Esophagus squamous epithelium (tissue), 5 donors: ENCODE measurements around the gene PRDX1. TPM values are rescaled to one million over a fixed set of nuclear protein-coding genes. Genes with fewer than 3 reads are reported as not detected.

Source experiments
- DNase-seq: peaks from one replicate; lab custom pipeline; 2025; lab: John Stamatoyannopoulos, UW
- H3K27ac ChIP-seq, 4 donors: fragments of 200-600 bp; sonication (generic); one replicate each; pipeline ENCODE4 v1.5.1; 2016 to 2019; ENCODE audit warnings: mild to moderate bottlenecking in 1 of 4
- H3K27me3 ChIP-seq, 4 donors: fragments of 200-600 bp; sonication (generic); 1 replicate in 3 of 4; 2 replicates in 1 of 4; pipeline versions ENCODE4 v1.5.1 to v1.6.0; 2017 to 2021; ENCODE audit warnings: antibody characterized with exemption in 1 of 4
- H3K36me3 ChIP-seq, 3 donors: fragments of 200-600 bp; sonication (generic); one replicate each; pipeline ENCODE4 v1.5.1; 2016 to 2019
- H3K4me1 ChIP-seq, 3 donors: fragments of 200-600 bp; sonication (generic); one replicate each; pipeline ENCODE4 v1.5.1; 2017 to 2019
- H3K4me3 ChIP-seq, 4 donors: fragments of 200-600 bp; sonication (generic); 1 replicate in 3 of 4; 2 replicates in 1 of 4; pipeline ENCODE4 v1.5.1; 2016 to 2019; ENCODE audit warnings: mild to moderate bottlenecking in 2 of 4, moderate library complexity in 1 of 4
- H3K9me3 ChIP-seq, 3 donors: fragments of 200-600 bp; sonication (generic); one replicate each; pipeline ENCODE4 v1.5.1; 2016 to 2019
- CTCF ChIP-seq, 6 experiments: fragments of 450-650 bp in 4 of 6; fragments of 200-600 bp in 2 of 6; sonication (generic) in 2 of 6; IDR thresholded peaks; one replicate each; pipeline ENCODE4 v1.5.1; 2016 to 2019; ENCODE audit warnings: antibody characterized with exemption in 6 of 6, mild to moderate bottlenecking in 4 of 6, moderate library complexity in 4 of 6
- POLR2A ChIP-seq, 4 donors: fragments of 450-650 bp; IDR thresholded peaks; one replicate each; pipeline ENCODE4 v1.6.1; 2017; ENCODE audit warnings: antibody characterized with exemption in 4 of 4, mild to moderate bottlenecking in 4 of 4, moderate library complexity in 3 of 4
- WGBS, 2 donors: methylation state at CpG; one replicate each; pipeline ENCODE4 v1.1.5; 2018; 5-methylcytosine and 5-hydroxymethylcytosine counted together
- intact Hi-C: fragments of 100-400 bp; cut with DNase I; formaldehyde crosslinking; loops from one replicate; pipeline ENCODE4 v1.15.0; 2022
- total RNA-seq, 4 donors: library from RNA; depleted of rRNA; stranded (reverse); fragments of >200 nt; gene quantifications; one replicate each; pipeline ENCODE4 v1.1.0, GENCODE V29; 2016
- donor health status: DM: yes; HTN: yes; CAD: no.

PRDX1 gene
- total RNA-seq, 4 donors from 2014 or later = 531 to 1,461 (median 1,071) TPM

DNA sequence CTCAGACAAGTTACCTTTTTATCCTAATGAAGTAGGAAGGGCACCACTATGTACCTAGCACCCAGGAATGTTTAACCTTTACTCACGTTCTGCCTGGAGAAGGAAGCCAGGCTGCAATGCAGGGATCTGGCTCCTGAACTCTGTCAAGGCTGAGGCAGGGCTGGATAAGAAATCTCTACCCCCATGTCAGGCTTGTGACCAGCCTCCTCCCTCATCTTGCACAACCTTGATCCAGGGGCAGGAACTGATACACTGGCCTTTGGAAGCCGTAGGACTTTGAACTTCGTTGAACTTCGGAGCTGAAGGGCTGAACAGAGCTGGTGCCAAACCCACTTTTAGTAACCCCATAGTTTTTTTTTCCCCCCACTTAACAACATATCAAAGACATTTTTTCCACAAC, 20.9 kb upstream of the PRDX1 start:
- H3K4me3 ChIP-seq = no peak overlapping the region
- intact Hi-C loops = no loop called here
- H3K9me3 ChIP-seq = no peaks in the 10 kb centered on the region
- TF ChIP-seq CTCF (IDR thresholded peaks at IDR 0.05) (no peak), POLR2A (IDR thresholded peaks at IDR 0.05) (no peak)
- peaks cover 0 to 18% (median 7%) of the 10 kb centered on the region in 3 donors for H3K4me1 ChIP-seq
- 59 to 72% methylated on average over 3 to 4 of the region's 4 CpGs for WGBS, 2 donors
- no peak for DNase-seq
- H3K36me3 ChIP-seq = no peaks in the 10 kb centered on the region
- no peaks in the 10 kb centered on the region for H3K27me3 ChIP-seq
- no peak overlapping the region for H3K27ac ChIP-seq

GRCh38 chr1:45541193-45541592, 19.5 kb upstream of the PRDX1 start:
- H3K36me3 ChIP-seq = no peaks in the 10 kb centered on the region
- WGBS, 2 donors = 86 to 88% methylated on average over 1 of the region's 1 CpG
- intact Hi-C loops = no loop called here
- no peak overlapping the region for H3K27ac ChIP-seq
- no peak for DNase-seq
- H3K27me3 ChIP-seq = no peaks in the 10 kb centered on the region
- TF ChIP-seq CTCF (IDR thresholded peaks at IDR 0.05) = no peak
- TF ChIP-seq POLR2A (IDR thresholded peaks at IDR 0.05) = no peak
- no peaks in the 10 kb centered on the region for H3K9me3 ChIP-seq
- peaks cover 0 to 18% (median 7%) of the 10 kb centered on the region in 3 donors for H3K4me1 ChIP-seq
- no peak overlapping the region for H3K4me3 ChIP-seq

DNA sequence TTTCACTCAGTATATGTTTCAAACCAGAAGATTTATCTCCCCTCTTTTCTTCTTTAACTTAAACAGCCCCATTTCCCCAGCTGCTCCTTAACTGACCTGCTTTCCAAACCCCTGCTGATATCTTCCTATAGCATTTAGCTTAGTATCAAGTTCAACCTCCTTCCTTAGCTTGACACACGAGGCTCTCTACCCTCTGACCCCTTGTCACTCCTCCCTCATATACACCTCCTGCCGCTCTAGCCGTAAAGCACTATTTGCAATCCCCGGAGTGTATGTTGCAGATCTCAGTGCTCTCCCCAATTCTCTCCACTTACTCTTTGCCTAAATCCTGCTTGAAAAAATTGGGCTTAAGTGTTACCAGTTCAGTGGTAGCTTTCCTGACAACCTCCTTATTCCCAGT, 15.2 kb upstream of the PRDX1 start:
- 73 to 77% methylated on average over 4 of the region's 4 CpGs for WGBS, 2 donors
- H3K27me3 ChIP-seq = no peaks in the 10 kb centered on the region
- intact Hi-C loops = no loop called here
- no peak overlapping the region for H3K4me3 ChIP-seq
- no peak overlapping the region for H3K27ac ChIP-seq
- TF ChIP-seq CTCF (IDR thresholded peaks at IDR 0.05) = no peak
- no peak for TF ChIP-seq POLR2A (IDR thresholded peaks at IDR 0.05)
- no peaks in the 10 kb centered on the region for H3K9me3 ChIP-seq
- no peaks in the 10 kb centered on the region for H3K36me3 ChIP-seq
- H3K4me1 ChIP-seq = no peaks in the 10 kb centered on the region
- no peak for DNase-seq

DNA sequence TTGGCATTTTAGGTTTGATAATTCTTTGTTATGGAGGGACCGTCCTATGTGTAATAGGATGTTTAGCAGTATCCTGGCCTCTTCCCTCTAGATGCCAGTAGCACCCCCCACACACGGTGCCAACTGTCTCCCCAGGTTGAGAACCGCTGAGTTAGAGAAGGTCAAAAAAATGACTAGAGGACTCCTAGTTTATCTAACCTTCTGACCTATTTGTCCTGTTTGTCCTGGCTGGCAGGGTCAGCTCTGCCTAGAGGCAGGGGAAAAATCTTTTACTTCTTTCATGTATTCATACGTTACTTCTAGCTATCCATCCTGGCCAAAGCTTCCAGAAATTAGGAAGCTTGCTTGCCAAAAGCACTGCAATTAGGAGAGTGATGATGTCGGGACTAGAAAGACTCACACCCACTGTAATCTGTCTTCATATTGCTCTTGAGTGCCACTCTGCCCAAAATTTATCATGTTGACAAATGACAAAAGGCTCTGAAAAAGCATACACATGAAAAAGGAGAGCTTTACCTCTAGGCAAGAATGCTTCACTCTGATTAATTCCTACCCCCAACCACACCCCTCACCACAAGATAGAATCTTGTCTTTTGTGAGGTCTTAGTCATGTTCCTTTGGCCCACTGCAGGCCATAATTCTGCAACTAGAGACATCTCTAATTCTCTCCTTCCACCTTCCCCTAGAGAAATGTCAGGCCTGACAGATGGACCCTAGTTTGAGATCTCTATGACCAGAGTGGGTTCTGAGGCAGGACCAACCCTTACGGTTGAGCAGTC, 14.5 kb upstream of the PRDX1 start:
- TF ChIP-seq CTCF (IDR thresholded peaks at IDR 0.05) = no peak
- no peak for TF ChIP-seq POLR2A (IDR thresholded peaks at IDR 0.05)
- no peak overlapping the region for H3K4me3 ChIP-seq
- DNase-seq = no peak
- intact Hi-C loops = no loop called here
- no peaks in the 10 kb centered on the region for H3K27me3 ChIP-seq
- no peaks in the 10 kb centered on the region for H3K9me3 ChIP-seq
- 54 to 60% methylated on average over 6 of the region's 6 CpGs for WGBS, 2 donors
- H3K36me3 ChIP-seq = no peaks in the 10 kb centered on the region
- H3K27ac ChIP-seq = no peak overlapping the region
- no peaks in the 10 kb centered on the region for H3K4me1 ChIP-seq

- WGBS, 2 donors = 78 to 81% methylated on average over 5 of the region's 5 CpGs
- Histone ChIP-seq H3K27ac (no peak overlapping the region), H3K27me3 (no peaks in the 10 kb centered on the region), H3K36me3 (no peaks in the 10 kb centered on the region), H3K9me3 (no peaks in the 10 kb centered on the region), H3K4me1 (no peaks in the 10 kb centered on the region), H3K4me3 (no peak overlapping the region)
- no peak for DNase-seq
- TF ChIP-seq POLR2A (IDR thresholded peaks at IDR 0.05) (no peak), CTCF (IDR thresholded peaks at IDR 0.05) (no peak)
- intact Hi-C loops = no loop called here
These were observed 10.2 kb upstream of the PRDX1 start for GRCh38 chr1:45531873-45532272.
